IPS-NIHi7 (cell line): ENCODE measurements around the gene TTLL12.

Experiments
- DNase-seq: peaks from one replicate; pipeline ENCODE4 v3.0.0; 2012; ENCODE audit warnings: mixed read lengths; ENCODE audit errors: extremely low spot score

TTLL12 gene

DNA sequence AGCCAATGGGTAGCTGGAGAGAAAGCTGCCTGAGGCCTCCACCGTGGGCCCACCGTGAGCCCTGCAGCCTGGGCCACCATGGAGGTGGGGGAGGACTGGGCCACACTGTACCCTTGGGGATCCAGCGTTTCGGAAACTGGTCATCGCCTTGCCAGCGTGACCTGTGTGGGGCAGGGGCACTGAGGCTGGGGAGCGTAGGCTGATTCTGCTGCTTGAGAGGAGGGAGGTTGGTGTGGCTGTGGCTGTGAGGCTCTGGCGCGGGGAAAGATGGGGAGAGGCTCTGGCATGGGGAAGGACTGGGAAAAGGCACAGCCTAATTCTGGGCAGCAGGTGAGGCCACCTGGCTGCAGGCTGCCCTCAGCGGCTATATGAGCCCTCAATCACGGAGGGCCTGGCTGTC, 12.6 kb upstream of the TTLL12 start:
- DNase-seq: no peak

DNA sequence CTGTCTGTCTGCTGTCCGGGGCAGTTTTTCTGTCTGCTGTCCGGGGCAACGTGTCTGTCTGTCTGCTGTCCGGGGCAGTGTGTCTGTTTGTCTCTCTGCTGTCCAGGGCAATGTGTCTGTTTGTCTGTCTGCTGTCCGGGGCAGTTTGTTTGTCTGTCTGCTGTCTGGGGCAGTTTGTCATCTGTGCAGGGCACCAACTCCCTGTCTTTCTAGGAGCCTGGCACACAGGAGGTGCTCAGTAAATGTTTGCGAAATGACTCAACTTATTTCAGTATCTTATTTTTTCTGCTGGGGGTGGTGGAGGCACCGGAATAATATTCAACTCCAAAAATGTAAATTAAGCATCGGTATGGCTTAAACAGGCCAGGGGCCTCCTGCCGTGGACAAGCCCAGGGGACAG, 12.0 kb upstream of the TTLL12 start:
- no peak for DNase-seq

DNA sequence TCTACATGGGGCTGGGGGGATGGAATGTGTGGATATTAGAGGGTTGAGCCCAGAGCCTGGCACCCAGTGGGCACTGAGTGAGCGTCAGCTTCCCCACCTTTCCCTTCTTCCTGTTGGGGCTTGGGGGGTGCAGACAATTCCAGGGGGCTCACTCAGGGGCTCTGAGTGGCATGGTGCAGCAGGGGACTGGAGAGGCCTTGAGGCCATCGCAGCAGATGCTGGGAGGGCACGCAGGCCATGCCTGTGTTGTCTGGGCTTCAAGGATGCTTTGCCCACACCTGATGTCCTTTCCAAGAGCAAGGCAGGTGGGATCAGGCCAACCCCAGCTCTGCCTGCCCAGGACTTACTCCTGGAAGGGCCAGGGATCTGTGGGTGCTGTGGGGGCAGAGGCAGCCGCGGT, 11.2 kb upstream of the TTLL12 start:
- DNase-seq: no peak

DNA sequence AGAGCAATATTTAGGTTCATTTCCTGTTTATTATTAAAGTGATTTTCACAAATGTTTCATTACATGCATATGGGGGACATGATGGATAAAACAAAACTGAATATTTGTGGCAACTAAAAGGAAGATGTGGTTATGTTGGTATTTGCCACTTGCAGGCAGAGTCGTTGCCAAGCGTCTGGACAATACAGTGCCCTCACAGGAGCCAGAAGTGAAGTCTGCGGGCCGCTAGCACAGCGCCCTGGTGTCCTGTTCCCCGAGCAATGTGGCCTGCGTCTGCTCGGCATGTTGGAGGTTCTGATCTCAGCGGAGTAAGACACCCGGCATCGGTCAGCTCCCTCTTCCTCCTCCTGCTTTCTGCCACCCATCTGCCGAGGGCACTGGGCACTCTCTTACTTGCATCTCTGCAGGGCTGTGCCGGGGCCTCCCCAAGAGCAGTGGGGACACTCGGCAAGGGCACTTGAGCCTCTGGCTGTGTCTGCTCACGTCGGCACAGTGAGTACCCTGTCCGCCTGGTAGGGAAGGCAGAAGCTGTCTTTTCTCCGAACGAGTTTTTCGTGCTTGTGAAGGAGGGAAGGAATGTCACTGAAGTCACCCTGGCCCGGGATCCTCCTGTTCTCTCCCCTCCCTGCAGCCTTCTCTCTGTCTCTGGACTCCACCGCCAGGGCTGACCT, 10.5 kb upstream of the TTLL12 start:
- no peak for DNase-seq

DNA sequence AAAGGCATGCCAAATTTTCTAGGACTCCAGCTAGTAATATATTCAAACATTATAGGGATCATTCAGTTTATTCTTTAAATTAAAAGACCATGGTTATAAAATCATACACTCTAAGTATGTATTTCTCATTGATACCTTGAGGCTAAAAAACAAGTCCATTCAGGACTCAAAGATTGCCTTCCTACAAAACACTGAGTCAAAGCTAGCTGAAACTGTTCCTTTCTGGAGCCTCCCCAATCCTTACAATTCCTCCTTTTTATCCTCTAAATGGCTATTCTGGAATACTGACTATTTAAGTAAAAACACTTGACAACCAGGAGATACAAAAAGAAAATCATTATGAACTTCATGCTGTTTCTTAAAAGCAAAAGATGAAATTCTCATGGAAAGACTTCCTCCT, 4.9 kb upstream of the TTLL12 start:
- DNase-seq: no peak

DNA sequence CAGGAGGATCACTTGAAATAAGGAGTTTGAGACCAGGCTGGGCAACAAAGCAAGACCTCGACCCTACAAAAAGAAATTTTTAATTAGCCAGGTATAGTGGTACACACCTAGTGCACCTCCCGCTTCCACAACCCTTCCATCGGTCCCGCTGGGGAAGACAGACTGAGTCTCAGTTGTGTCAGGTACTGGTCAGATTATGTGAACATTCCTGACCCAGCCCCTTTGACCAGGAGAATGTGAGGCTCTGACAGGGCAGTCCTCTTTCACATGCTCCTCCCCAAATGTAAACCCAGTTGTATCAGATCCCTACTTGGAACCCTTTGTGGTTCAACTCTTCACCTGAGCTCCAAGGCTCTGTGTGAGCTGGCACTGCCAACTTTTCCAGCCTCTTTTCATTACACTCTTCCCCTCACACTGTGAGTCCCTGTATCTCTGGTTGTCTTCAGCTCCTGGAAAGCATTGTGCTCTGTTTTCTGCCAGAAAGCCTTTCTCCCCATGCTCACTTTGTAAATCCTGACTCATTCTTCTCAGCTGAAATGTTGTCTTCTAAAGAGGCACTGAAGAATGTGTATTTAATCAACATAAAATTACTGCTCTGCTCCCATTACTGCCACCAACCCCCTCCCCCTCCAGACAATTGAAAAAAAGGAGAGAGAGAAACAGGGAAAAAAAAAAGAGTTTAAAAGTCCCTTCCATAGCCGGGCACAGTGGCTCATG, 2.1 kb upstream of the TTLL12 start:
- DNase-seq: no peak

DNA sequence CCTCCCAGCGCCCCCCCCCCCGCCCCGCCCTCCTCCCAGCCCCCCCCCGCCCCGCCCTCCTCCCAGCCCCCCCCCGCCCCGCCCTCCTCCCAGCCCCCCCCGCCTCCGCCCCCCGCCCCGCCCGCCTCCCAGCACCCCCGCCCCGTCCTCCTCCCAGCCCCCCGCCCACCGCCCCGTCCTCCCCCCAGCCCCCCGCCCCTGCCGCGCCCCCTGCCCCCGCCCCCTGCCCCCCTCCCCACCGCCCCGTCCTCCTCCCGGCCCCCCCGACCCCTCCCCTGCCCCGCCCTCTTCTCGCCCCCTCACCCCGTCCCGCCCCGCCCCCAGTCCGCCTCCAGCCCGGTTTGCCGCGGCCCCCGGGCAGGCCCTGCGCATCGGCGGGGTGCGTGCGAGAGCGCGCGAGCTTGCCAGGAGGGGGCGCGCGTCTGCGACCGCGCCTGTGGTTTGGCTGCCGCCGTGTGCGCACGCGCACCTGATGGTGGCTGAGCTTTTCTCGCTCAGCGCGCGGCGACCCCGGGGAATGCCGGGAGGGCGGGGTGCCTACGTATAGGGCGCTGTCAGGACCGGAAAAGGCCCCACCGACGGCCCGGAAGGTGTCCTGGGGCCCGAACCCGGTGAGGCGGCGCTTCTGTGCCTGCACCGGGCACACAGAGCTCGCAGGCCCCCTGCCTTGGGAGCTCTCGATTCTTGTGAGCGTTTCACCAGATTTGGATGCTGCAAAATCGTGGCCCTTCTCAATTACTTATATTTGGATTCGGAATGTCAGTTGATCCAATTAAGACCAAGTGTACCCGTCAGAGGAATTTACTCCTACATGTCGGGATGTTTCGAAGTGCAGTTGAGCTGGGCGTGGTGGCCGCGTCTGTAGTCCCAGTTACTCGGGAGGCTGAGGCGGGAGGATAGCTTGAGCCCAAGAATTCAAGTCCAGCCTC, 501 bp upstream of the TTLL12 start:
- DNase-seq: peak; percentile 98

DNA sequence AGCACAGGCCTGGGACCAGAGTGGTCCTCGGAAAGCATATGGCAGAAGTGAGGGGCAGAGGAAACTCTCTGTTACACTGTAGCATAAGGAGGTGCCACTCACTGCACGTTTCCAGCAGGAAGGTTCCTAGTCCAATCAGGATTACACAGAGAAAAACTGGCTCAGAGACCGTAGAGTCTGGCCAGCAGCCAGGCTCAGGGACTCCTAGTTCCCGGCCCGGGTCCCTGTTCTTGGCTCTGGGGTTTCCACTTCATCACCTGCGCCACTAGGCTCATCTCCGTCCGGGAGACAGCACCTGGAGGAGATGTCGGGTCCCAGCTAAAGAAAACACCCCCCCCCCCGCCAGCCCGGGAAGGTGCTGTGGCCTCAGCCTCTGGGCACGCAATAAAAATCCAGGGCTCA, 1.1 kb downstream of the TTLL12 start:
- DNase-seq: peak; percentile 39

DNA sequence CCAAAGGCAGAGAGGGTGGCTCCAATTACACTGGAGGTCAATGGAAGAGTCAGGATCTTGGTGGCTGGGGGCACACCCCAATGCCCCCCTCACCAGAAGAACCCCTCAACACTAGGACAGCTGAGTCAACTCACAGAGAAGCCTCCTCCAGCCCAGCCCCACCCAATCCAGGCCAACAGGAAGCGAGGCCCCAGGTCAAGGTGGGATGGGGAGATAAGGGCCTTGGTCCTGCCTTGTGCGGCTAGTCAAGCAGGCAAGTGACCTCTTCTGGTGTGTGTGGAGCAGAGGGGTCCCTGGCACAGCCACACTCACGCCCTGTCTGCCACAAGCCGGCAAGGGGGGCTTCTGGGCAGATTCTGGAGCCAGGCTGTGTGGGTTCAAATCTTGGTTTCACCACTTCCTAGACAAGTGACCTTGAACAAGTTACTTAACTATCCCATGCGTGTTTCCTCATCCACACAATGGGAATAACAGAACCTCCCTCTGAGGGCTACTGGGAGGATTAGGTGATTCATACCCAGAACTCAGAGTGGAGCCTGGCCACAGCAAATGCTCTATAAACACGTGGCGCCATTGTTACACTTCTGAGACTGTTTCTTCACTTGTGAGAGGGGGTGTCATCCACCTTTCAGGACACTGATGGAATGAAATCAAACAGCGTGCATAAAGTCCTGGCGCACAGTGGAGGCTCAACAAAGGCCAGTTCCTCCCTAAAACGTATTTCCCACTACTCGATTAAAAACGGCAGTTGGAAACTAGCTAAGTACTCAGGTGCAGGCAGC, 3.2 kb downstream of the TTLL12 start:
- no peak for DNase-seq

DNA sequence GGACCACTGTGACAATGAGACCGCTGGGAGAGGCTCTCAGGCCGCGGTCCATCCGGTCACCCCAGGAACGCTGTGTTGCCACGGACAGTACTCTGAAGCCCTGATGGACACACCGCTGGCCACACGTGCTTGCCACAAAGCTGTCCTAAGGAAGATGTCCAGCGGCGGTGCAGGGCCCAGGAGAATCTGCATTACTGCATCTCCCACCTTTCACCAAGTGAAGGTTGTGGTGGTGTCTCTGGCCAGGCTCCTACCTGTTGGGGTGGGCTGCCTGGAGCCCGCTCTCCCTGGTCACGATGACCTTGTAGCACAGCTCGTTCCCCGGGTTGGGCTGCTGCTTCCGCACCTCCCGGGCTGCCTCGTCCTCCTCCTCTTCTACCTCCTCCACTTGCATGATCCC, 4.2 kb downstream of the TTLL12 start:
- no peak for DNase-seq

DNA sequence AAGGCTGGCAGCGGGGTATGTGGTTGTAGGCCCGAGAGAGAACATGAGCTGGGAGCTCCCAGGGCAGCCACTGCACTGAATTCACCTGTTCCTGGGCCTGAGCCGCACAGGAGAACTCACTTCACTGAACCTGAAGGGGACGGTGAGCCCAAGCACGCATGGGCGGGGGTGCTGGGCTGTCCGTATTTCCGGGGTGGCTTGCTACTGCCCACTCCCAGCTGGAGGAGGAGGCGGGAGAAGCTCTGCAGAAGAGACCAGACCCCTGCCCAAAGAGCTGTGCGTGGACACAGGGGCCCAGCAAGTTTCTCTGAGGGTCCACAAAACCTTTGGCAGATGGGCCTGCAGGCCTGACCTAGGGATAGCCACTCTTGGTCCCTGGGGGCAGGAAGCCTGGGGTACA, 4.8 kb downstream of the TTLL12 start:
- DNase-seq: no peak

DNA sequence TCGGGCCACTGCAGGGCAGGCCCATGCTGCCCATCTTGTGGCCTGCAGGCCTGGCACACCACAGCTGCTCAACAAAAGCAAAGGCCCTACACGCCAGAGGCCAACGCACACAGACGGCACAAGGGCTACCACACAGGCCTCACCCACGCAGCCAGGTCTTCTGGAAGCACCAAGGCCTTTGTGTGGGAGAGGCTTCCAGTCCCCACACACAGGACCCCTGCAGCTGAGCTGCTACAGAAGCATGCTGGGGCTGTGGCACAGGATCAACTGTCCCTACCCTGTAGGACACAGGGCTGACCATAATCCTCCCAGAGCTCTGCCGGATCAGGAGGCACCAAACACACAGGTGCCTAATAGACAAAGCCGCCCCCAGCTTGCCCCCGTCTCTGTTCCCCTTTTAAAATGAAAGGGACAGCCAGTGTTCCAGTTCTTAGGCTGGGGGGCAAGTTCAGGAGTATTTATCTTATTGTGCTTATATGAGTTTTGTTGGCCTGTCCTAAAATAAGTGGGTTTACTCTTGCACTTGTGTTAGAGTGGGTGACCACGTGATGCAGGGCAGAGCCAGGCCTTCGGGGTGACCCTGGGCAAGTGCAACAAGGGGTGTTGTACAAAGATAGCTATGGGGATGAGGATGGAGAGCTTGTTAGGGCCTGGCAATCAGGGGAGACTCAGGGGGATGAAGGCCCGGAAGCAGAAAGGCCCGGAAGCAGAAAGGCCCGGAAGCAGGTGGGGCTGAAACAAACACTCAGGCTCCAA, 5.4 kb downstream of the TTLL12 start:
- no peak for DNase-seq

DNA sequence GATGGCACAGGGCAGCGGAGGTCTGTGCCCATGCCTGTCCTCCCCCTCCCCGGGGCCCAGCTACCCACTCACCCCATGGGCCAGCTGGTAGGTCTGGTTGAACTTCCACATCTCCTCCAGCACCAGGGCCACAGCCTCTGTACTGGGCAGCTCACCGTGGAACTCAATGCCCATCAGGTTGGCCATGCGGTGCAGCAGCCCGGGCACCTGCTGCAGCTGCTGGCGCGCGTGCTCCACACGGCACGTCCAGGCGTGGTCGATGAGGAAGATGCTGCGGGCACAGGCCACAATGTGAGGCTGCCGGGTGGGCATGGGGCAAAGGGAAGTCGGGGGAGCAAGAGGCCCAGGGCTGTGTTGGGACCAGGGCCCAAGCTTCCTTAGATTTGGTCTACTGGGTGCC, 6.3 kb downstream of the TTLL12 start:
- DNase-seq: no peak

DNA sequence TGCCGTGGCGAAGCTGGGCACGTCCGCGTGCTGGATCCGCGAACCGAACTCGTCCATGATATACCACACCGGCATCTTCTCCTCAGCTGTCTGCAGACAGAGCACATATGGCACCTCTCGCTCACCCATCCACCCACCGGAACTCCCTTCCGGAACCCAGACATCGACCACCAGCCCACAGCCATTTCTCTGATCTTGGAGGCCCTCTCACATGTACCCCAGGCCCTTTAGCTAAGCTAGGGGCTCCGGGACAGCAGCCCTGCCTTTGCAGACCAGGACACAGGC, 7.1 kb downstream of the TTLL12 start:
- DNase-seq: no peak

DNA sequence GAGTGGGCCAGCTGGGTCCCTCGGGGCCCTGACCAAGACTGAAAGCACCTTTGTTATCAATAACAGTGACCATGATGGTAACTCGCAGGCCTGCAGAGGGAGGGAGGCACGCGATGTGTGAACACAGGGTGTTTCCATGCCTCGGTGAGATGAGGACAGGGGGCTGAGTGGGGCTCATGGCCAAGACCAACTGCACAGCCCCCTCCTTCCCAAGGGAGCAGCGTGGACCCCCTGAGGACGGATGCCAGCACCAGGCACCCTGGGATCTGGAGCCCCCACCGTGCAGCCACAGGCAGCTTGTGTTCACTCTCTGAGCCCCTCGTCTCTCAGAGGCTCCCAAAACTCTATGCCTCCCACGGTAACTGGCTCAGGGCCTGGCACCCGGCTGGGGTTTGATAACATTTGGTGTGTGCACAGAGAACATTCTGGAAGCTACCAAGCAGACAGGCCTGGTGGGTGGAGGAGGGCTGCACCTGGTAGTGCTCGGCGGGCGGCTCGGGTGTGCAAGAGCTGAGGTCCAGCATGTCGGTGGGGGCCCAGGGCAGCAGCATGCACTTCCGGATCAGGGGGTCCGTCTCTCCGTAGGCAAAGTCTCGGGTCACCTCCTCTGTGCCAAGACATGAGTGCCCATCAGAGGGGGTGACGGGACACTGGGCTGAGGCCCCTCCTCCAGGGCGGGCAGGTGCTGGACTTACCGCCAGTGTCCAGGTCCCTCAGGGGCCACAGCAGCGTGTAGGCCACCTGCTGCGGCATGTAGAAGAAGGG, 7.6 kb downstream of the TTLL12 start:
- no peak for DNase-seq

DNA sequence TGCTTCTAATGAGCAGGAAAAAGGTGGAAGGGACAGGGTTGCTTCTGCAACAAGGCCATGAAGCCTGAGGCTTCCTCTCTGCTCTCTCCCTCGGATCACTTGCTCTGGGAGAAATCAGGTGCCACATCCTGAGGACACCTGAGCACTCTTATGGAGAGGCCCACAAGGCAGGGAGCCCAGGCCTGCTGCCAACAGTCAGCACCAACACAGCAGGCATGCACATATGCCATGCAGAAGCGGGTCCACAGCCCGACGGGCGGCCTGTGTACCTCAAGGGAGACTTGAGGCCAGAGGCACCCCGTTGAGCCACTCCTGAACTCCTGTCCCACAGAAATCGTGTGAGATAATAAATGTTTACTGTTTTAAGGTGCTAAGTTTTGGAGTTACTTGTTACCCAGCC, 9.5 kb downstream of the TTLL12 start:
- DNase-seq: no peak

DNA sequence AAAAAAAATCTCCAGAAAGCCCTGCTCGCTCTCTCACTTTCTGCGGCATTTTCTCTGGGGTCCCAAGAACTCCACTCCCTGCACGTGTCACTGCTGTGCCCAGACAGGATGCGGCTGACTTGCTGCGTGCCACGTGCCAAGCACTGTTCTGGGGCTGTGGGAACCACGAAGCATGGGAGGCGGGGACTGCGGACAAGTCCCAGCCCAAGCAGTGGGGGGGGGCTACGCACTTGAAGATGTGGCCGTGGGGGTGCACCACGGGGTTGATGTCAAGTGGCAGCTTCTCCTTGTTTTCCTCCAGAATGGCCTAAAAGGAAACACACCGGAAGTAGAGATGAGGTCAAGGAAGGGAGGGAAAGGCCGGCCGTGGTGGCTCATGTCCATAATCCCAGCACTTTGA, 10.8 kb downstream of the TTLL12 start:
- DNase-seq: no peak

DNA sequence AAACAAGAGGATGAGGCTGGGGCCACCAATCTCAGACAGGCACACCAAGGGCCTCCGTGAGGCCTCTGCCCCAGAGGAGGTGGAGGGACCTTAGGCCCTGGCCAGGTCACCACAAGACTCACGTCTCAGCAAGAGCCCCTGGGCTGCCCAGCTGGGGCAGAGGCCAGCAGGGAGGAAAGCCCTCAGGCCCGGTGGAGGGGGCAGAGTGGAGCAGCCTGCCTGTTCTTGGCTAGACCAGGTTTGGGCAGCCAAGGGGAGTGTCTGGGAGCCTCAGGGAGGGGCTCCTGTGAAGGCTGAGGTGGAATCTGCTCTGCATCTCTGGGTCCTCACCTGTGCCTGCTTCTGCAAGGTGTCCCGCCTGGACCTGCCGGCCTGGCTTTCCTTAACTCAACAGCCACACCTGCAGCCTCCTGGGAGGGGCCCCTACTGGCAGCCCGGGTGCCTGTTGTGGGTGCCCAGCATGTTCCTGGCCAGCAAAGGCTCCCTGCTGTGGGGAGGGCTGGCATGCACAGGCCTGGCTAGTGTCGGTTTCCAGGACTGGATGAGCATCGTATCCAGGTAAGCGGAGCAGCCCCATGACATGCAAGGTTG, 11.9 kb downstream of the TTLL12 start:
- DNase-seq: no peak

DNA sequence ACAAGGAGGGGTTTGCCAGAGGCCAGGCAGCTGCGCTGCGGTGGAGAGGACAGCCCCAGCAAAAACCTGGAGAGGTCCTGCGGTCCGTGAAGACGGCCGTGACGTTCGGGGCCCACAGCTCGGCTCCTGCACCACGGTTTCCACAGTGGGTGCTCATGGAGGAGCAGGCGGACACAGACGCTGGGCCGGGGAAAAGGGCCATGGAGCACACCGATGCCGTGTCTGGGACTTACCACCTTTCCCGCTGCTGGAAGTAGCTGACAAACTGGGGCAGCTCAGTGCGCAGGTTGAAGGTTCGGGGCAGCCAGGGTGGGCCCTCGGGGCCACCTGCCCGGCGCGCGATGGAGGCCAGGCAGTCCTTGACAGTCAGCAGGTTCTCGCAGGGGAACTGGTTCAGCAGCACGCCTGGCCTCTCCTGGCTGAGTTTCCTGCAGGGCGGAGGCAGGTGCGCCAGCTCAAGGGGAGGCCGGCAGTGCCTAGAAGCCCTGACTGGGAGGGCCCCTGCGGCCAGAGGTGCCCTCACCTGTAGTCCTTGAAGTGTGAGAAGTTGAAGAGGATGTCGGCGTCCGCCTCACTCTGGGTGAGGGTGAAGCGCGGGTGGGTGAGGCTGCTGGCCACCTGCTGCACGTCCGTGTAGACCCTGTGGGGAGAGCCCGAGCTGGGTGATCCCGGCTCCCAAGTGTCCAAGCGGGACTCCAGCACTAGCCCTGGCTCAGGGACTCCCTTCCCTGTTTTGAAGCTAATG, 12.8 kb downstream of the TTLL12 start:
- no peak for DNase-seq

DNA sequence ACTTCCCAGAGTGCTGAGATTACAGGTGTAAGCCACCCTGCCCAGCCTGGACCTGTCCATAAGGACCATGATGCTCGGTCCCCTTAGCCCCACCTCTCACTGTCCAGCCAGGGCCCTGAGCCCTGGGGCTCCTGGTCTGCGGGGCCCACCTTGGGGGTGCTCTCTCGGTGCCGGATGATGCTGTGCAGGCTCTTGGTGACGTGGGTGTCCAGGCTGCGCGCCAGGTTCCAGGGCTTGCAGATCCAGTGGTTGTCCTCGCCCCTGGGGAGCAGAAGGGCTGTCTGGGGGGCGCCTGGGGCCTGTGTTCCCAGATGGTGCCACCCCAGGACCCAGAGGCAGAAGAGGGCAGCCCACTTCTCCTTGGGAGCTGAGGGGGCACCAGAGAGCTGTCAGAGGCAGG, 13.4 kb downstream of the TTLL12 start:
- no peak for DNase-seq
